Activated T-helper 1 cell treated with anti-CD3 and anti-CD28 coated beads, Interleukin-12 subunit alpha, Interleukin-12 subunit beta, Interleukin-2, Interleukin-4 antibody, amounts not matched to agents 30 ng/mL and 10 ng/mL and 1 ng/mL, durations not matched to agents 14 hours and 24 hours and 36 hours (primary cell): Measurements from ENCODE around the gene RCVRN. TPM values are rescaled to one million over a fixed set of nuclear protein-coding genes. Genes with fewer than 3 reads are reported as not detected.

Source experiments
- DNase-seq: peaks from one replicate; pipeline ENCODE4 v3.0.0; 2021; ENCODE audit warnings: low spot score
- H3K27ac Mint-ChIP-seq: one replicate; pipeline ENCODE4 v1.8.0; 2021; ENCODE audit warnings: mild to moderate bottlenecking, mixed read lengths
- H3K27me3 Mint-ChIP-seq: one replicate; pipeline ENCODE4 v1.8.0; 2022; ENCODE audit warnings: mild to moderate bottlenecking, moderate library complexity, mixed read lengths; ENCODE audit not compliant: insufficient read depth
- H3K36me3 Mint-ChIP-seq: one replicate; pipeline ENCODE4 v1.8.0; 2021; ENCODE audit warnings: low read depth, mixed read lengths
- H3K4me1 Mint-ChIP-seq: one replicate; pipeline ENCODE4 v1.8.0; 2021; ENCODE audit warnings: low read depth, mixed read lengths
- H3K4me3 Mint-ChIP-seq: one replicate; pipeline ENCODE4 v1.8.0; 2021; ENCODE audit warnings: mild to moderate bottlenecking, moderate library complexity, mixed read lengths
- H3K9me3 Mint-ChIP-seq: one replicate; pipeline ENCODE4 v1.8.0; 2021; ENCODE audit warnings: mixed read lengths
- intact Hi-C: fragments of 100-400 bp; cut with micrococcal nuclease; formaldehyde crosslinking; loops from one replicate; pipeline ENCODE4 v1.15.1; 2024
- total RNA-seq: library from RNA; stranded (reverse); gene quantifications from 2 replicates; pipeline ENCODE4 v1.2.3, GENCODE V29; 2022

Gene RCVRN
- total RNA-seq, 1 donor from 2014 or later = not detected

- Mint-ChIP-seq H3K9me3 (no peaks in the 10 kb centered on the region), H3K36me3 (no peaks in the 10 kb centered on the region), H3K27ac (no peak overlapping the region), H3K27me3 (no peaks in the 10 kb centered on the region), H3K4me3 (no peak overlapping the region), H3K4me1 (no peaks in the 10 kb centered on the region)
- no peak for DNase-seq
- intact Hi-C loops = no loop called here
Measured at GRCh38 chr17:9917801-9918200, 12.7 kb upstream of the RCVRN start.

DNA sequence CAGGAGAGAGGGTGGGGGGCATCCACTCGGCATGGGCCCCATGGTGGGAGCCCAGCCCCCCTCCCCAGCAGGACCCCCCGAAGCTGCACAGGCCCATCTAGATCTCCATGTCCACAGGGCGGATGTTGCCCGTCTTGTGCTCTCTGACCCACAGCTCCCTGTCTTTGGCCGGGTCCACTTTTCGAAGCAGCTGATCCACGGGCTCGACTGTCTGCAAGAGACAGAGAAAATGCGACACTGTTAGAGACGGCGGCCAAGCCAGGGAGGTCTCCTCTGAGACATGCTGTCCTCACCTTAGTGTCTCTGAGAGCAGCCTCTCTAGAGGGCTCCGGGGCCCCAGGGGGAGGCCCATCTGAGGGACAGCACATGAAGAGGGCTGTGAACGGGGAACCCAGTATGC is 12.1 kb upstream of the RCVRN start:
- Mint-ChIP-seq H3K27me3 (no peaks in the 10 kb centered on the region), H3K4me1 (no peaks in the 10 kb centered on the region), H3K27ac (no peak overlapping the region), H3K4me3 (no peak overlapping the region), H3K9me3 (no peaks in the 10 kb centered on the region), H3K36me3 (no peaks in the 10 kb centered on the region)
- intact Hi-C loops = no loop called here
- DNase-seq = no peak

DNA sequence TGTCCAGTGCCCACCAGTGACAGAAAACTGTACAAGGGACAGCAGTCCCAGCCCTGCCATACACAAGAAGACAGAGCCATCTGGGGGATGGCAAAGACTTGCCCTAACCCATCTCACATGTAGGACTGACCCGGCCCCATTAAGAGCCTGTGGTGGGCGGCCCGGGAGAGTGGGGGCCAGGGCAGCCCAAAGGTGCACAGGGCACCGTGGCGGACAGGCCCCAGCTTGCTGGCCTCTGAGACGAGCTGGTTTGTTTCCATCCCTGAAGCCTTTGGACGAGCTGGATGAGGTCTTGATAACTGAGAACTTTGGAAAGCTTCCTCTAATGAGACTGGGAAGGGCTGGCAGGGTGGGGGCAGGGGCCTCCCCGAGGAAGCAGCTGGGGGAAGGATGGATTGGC is 11.0 kb upstream of the RCVRN start:
- Mint-ChIP-seq H3K27me3 (no peaks in the 10 kb centered on the region), H3K4me1 (no peaks in the 10 kb centered on the region), H3K27ac (no peak overlapping the region), H3K4me3 (no peak overlapping the region), H3K36me3 (no peaks in the 10 kb centered on the region), H3K9me3 (no peaks in the 10 kb centered on the region)
- no peak for DNase-seq
- intact Hi-C loops = no loop called here

- no peak overlapping the region for H3K27ac Mint-ChIP-seq
- no peaks in the 10 kb centered on the region for H3K4me1 Mint-ChIP-seq
- no peaks in the 10 kb centered on the region for H3K9me3 Mint-ChIP-seq
- H3K27me3 Mint-ChIP-seq = no peaks in the 10 kb centered on the region
- intact Hi-C loops = no loop called here
- H3K36me3 Mint-ChIP-seq = no peaks in the 10 kb centered on the region
- no peak for DNase-seq
- H3K4me3 Mint-ChIP-seq = no peak overlapping the region
Measured at GRCh38 chr17:9913476-9913875, 8.4 kb upstream of the RCVRN start.

DNA sequence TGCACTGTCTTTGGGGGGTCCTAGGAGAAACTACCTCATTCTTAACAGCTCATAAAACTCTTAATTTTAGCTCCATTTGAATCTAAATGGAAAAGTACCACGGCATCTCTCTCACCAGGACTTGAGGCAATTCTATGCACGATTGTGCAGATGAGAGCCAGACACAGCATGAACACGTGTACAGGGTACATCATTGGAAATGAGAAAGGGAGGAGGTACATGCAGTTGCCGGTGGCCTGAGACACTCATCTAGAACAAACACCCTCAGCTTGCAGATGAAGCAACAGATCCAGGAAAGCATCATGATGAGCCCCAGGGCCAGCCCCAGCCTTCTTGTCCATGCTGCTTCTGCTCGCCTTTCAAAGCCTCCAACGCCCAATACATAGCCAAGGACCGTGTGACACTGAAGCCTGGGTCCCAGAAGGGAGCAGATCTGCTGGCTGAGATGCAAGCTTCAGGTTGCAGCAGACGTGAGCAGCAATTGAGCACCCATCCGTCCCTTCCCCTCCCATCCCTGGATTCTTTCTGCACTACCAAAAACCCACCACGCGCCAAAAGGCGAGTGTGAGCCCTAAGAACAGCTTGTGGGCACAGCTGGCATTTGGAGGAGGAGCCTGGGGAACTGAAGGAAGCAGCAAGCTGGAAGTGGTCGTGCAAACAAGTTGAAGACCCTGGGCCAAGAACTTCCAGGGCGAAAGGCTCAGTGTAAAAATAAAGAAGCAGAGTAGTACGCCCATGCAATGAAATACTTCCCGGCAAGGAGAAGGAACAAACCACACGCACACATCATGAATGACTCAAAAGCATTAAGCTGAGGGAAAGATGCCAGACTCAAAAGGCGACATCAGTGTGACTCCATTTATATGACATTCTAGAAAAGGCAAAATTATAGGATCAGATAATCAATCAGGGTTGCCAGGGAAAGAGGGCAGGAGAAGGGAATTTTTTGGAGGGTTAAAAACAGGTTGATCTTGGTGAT is 7.3 kb upstream of the RCVRN start:
- H3K27ac Mint-ChIP-seq = no peak overlapping the region
- intact Hi-C loops = no loop called here
- no peaks in the 10 kb centered on the region for H3K4me1 Mint-ChIP-seq
- H3K4me3 Mint-ChIP-seq = no peak overlapping the region
- no peaks in the 10 kb centered on the region for H3K9me3 Mint-ChIP-seq
- DNase-seq = no peak
- H3K27me3 Mint-ChIP-seq = no peaks in the 10 kb centered on the region
- H3K36me3 Mint-ChIP-seq = no peaks in the 10 kb centered on the region

DNA sequence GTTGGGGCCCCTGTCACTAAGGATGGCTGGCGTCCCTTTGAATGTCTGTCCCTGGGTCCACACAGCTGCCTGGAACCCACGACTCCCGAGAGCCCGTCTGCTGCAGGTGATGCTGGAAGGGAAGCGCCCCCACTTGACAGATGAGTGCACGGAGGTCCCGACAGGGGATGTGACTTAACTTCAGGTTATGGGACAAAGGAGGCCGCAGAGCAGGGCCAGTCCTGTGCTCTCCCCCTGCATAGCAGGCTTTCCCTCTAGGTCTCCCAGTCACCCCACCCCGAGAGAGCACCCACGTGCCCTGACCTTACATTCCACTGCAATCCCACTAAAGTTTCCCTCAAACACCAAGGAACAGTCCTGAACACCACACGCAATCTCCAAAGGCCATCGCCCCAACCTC is 6.0 kb upstream of the RCVRN start:
- no peak for DNase-seq
- intact Hi-C loops = no loop called here
- no peak overlapping the region for H3K4me3 Mint-ChIP-seq

DNA sequence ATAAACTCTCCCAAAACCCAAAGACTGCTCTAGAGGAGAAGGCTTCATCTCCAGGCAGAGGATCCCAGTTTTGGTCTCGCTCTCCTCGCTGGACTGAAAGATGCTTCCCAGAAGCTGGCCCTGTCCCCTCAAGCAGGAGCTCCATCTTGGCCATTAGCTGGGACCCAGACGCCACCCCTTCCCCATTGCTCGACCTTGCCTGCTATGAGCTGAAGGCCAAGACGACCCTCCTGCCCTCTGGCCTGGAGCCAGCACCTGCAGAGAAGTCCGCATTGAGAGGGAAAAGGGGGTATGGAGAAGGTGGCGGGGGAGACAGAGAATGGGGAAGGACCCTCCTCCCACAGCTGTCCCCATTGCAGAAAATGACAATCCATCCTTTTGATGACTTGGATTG is 3.6 kb upstream of the RCVRN start:
- Mint-ChIP-seq H3K4me3 (no peak overlapping the region), H3K27me3 (no peaks in the 10 kb centered on the region), H3K36me3 (no peaks in the 10 kb centered on the region), H3K9me3 (no peaks in the 10 kb centered on the region), H3K27ac (no peak overlapping the region), H3K4me1 (no peaks in the 10 kb centered on the region)
- no peak for DNase-seq
- intact Hi-C loops = no loop called here

More for the DNA sequence above, 6.0 kb upstream of the RCVRN start:
- Mint-ChIP-seq H3K4me1 (no peaks in the 10 kb centered on the region), H3K9me3 (no peaks in the 10 kb centered on the region), H3K27me3 (no peaks in the 10 kb centered on the region), H3K36me3 (no peaks in the 10 kb centered on the region), H3K27ac (no peak overlapping the region)

DNA sequence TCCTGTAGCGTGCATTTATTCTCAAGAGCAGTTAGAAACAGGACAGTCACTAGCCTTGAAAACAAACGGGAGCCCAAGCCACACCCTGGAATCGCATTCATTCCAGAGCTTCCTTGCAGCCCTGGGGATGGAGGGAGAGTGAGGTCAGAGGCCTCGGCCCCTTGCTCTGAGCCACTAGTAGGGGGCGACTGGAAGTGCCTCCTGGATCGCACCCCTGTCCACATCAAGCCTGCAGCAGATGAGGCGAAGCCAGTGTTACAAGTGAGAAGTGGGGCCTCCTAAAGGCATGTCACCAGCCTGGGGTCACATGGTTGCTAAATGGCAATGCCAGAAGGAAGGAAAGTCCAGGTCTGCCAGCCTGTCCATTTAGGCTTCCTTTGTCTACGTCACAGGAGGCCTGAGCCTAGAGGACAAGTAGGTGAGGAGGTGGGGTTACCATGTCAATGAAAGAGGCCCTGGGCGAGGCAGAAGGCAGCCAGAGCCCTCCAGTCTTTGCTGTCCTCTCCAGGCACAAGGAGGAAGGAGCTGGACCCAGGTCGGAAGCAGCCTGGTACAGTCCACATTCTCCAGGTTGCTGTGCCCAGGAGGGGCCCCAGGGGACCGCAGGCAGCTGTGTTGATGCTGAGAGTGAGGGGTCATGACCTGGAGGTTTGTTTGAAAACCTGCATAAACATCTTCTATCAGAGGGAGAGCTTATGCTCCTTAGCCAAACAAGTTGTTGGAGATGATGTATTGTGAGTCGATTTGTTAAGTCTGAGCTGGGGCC is 3.0 kb upstream of the RCVRN start:
- Mint-ChIP-seq H3K27me3 (no peaks in the 10 kb centered on the region), H3K4me3 (no peak overlapping the region), H3K4me1 (no peaks in the 10 kb centered on the region), H3K9me3 (no peaks in the 10 kb centered on the region), H3K27ac (no peak overlapping the region), H3K36me3 (no peaks in the 10 kb centered on the region)
- intact Hi-C loops = no loop called here
- DNase-seq = no peak

DNA sequence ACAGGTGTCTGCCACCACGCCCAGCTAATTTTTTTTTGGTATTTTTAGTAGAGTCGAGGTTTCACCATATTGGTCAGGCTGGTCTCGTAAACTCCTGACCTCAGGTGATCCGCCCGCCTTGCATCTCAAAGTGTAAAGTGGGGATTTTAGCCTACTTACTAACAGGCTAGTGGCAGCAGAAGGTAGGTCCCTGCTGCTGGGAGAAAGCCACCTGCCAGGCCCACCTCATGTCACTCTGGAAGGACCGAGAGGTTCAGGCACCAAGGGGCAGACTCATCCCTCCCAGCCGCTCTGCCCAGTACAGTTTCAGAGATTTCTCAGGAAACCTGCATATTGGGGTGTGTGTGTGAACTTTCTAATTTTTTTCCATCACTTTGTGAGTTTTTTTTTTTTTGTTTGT is 2.1 kb upstream of the RCVRN start:
- no peak overlapping the region for H3K27ac Mint-ChIP-seq
- DNase-seq = no peak

DNA sequence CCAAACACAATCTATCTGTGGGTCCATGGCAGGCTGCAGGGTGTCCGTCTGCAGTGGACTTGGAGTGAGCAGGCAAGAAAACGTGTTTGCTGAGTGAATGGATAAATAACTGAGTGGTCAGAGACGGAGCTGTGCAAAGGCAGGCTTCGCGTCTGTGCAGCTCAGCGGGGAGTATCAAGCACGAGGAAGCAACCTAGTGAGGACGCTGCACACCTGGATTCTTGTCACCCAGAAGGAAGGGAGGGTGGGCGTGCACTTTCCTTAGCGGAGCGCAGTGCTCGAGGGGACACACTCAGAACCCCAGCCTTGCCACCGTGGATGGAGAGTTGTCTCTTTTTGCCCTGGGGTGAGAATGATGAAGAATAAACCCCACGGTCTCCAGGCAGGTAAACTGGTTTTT is 1.5 kb upstream of the RCVRN start:
- Mint-ChIP-seq H3K36me3 (no peaks in the 10 kb centered on the region), H3K4me1 (no peaks in the 10 kb centered on the region), H3K27ac (no peak overlapping the region), H3K9me3 (no peaks in the 10 kb centered on the region), H3K4me3 (no peak overlapping the region), H3K27me3 (peaks cover 6% of the 10 kb centered on the region)
- DNase-seq = no peak
- intact Hi-C loops = no loop called here

More for the DNA sequence above, 2.1 kb upstream of the RCVRN start:
- H3K9me3 Mint-ChIP-seq = no peaks in the 10 kb centered on the region
- no peaks in the 10 kb centered on the region for H3K36me3 Mint-ChIP-seq
- H3K4me1 Mint-ChIP-seq = no peaks in the 10 kb centered on the region
- intact Hi-C loops = no loop called here
- peaks cover 2% of the 10 kb centered on the region for H3K27me3 Mint-ChIP-seq
- no peak overlapping the region for H3K4me3 Mint-ChIP-seq

- Mint-ChIP-seq H3K4me3 (no peak overlapping the region), H3K4me1 (no peaks in the 10 kb centered on the region), H3K27me3 (peaks cover 6% of the 10 kb centered on the region), H3K9me3 (no peaks in the 10 kb centered on the region), H3K27ac (no peak overlapping the region), H3K36me3 (no peaks in the 10 kb centered on the region)
- DNase-seq = no peak
- intact Hi-C loops = no loop called here
Measured at GRCh38 chr17:9905902-9906301, 831 bp upstream of the RCVRN start.

GRCh38 chr17:9904277-9905077 is 594 bp downstream of the RCVRN start:
- H3K9me3 Mint-ChIP-seq = no peaks in the 10 kb centered on the region
- intact Hi-C loops = no loop called here
- DNase-seq = no peak
- H3K27ac Mint-ChIP-seq = no peak overlapping the region
- H3K27me3 Mint-ChIP-seq = peaks cover 6% of the 10 kb centered on the region
- no peak overlapping the region for H3K4me3 Mint-ChIP-seq
- H3K4me1 Mint-ChIP-seq = no peaks in the 10 kb centered on the region
- H3K36me3 Mint-ChIP-seq = no peaks in the 10 kb centered on the region

- Mint-ChIP-seq H3K36me3 (no peaks in the 10 kb centered on the region), H3K27ac (no peak overlapping the region), H3K4me3 (no peak overlapping the region), H3K4me1 (no peaks in the 10 kb centered on the region), H3K27me3 (peaks cover 6% of the 10 kb centered on the region), H3K9me3 (no peaks in the 10 kb centered on the region)
- DNase-seq = no peak
- intact Hi-C loops = no loop called here
Measured at GRCh38 chr17:9902120-9902519, 3.0 kb downstream of the RCVRN start.
